HepG2 (cell line): ENCODE data around the gene OR2F1. TPM values are rescaled to one million over a fixed set of nuclear protein-coding genes. Genes with fewer than 3 reads are reported as not detected.

Experiments
- ARNT ChIP-seq: fragments of 450-650 bp; IDR thresholded peaks from 2 replicates; pipeline ENCODE4 v1.6.1; 2017
- ARNT2 ChIP-seq: sonication (generic); formaldehyde crosslinking; IDR thresholded peaks from 2 replicates; pipeline ENCODE4 v1.8.0; 2022; ENCODE audit warnings: mild to moderate bottlenecking, low read depth, missing genetic modification reagents, moderate library complexity
- ISX ChIP-seq: sonication (generic); formaldehyde crosslinking; conservative IDR thresholded peaks from 2 replicates; pipeline ENCODE4 v1.5.0; 2020; ENCODE audit warnings: missing genetic modification reagents
- KAT8 ChIP-seq: IDR thresholded peaks from 2 replicates; pipeline ENCODE4 v1.6.1; 2016; ENCODE audit warnings: missing genetic modification reagents, missing compliant biosample characterization
- KDM2A ChIP-seq: sonication (generic); formaldehyde crosslinking; IDR thresholded peaks from 2 replicates; pipeline ENCODE4 v1.4.0; 2020; ENCODE audit warnings: low read depth, missing genetic modification reagents, borderline replicate concordance
- KLF13 ChIP-seq: sonication (generic); formaldehyde crosslinking; IDR thresholded peaks from 2 replicates; pipeline ENCODE4 v1.4.0; 2020; ENCODE audit warnings: mild to moderate bottlenecking, missing genetic modification reagents
- MEIS2 ChIP-seq: sonication (generic); formaldehyde crosslinking; IDR thresholded peaks from 2 replicates; pipeline ENCODE4 v1.9.0; 2021; ENCODE audit warnings: mild to moderate bottlenecking, missing genetic modification reagents
- NR2F2 ChIP-seq: IDR thresholded peaks from 2 replicates; pipeline ENCODE4 v1.6.1; 2012; ENCODE audit warnings: low read depth, inconsistent platforms, borderline replicate concordance
- RBFOX2 ChIP-seq: fragments of 200-400 bp; formaldehyde crosslinking; IDR thresholded peaks from 2 replicates; pipeline ENCODE4 v1.6.1; 2017; ENCODE audit warnings: low read depth, mild to moderate bottlenecking, low read length
- RBM39 ChIP-seq: fragments of 200-400 bp; formaldehyde crosslinking; IDR thresholded peaks from one replicate; pipeline ENCODE4 v1.6.1; 2018; ENCODE audit warnings: antibody characterized with exemption, mild to moderate bottlenecking, low read depth, low read length; ENCODE audit not compliant: poor library complexity, severe bottlenecking
- RCOR2 ChIP-seq: IDR thresholded peaks from 2 replicates; pipeline ENCODE4 v1.6.1; 2016; ENCODE audit warnings: missing biosample characterization, missing genetic modification reagents
- SCMH1 ChIP-seq: sonication (generic); formaldehyde crosslinking; IDR thresholded peaks from 2 replicates; pipeline ENCODE4 v1.9.0; 2021; ENCODE audit warnings: missing genetic modification reagents, mild to moderate bottlenecking, borderline replicate concordance
- TBL1XR1 ChIP-seq: fragments of 150-350 bp; IDR thresholded peaks from 2 replicates; pipeline ENCODE4 v1.6.1; 2014; ENCODE audit warnings: borderline replicate concordance, low read length; ENCODE audit not compliant: partially characterized antibody
- U2AF1 ChIP-seq: fragments of 200-400 bp; formaldehyde crosslinking; optimal IDR thresholded peaks from 2 replicates; pipeline ENCODE3; 2017; ENCODE audit warnings: mild to moderate bottlenecking, low read depth, low read length
- WIZ ChIP-seq: sonication (generic); formaldehyde crosslinking; IDR thresholded peaks from 2 replicates; pipeline ENCODE4 v1.5.1; 2020; ENCODE audit warnings: mild to moderate bottlenecking, missing genetic modification reagents
- XBP1 ChIP-seq: sonication (generic); formaldehyde crosslinking; IDR thresholded peaks from 2 replicates; pipeline ENCODE4 v1.5.0; 2020; ENCODE audit warnings: missing genetic modification reagents
- ZNF121 ChIP-seq: sonication (generic); formaldehyde crosslinking; IDR thresholded peaks from 2 replicates; pipeline ENCODE4 v1.5.0; 2020; ENCODE audit warnings: mild to moderate bottlenecking, missing genetic modification reagents
- ZNF251 ChIP-seq: sonication (generic); formaldehyde crosslinking; IDR thresholded peaks from 2 replicates; pipeline ENCODE4 v1.9.0; 2021; ENCODE audit warnings: mild to moderate bottlenecking, missing genetic modification reagents
- ZNF430 ChIP-seq: sonication (generic); formaldehyde crosslinking; IDR thresholded peaks from 2 replicates; pipeline ENCODE4 v1.9.0; 2021; ENCODE audit warnings: mild to moderate bottlenecking, missing genetic modification reagents
- ZNF577 ChIP-seq: sonication (generic); formaldehyde crosslinking; IDR thresholded peaks from 2 replicates; pipeline ENCODE4 v1.4.0; 2020; ENCODE audit warnings: mild to moderate bottlenecking, low read depth, missing genetic modification reagents, borderline replicate concordance
- ZNF614 ChIP-seq: IDR thresholded peaks from 2 replicates; pipeline ENCODE4 v1.6.1; 2018; ENCODE audit warnings: missing biosample characterization, missing genetic modification reagents, inconsistent platforms, borderline replicate concordance
- ZNF776 ChIP-seq: sonication (generic); formaldehyde crosslinking; IDR thresholded peaks from 2 replicates; pipeline ENCODE4 v1.4.0; 2020; ENCODE audit warnings: mild to moderate bottlenecking, missing genetic modification reagents
- ZNF839 ChIP-seq: sonication (generic); formaldehyde crosslinking; IDR thresholded peaks from 2 replicates; pipeline ENCODE4 v1.4.0; 2020; ENCODE audit warnings: missing genetic modification reagents, mild to moderate bottlenecking, borderline replicate concordance
- polyA plus RNA-seq, 8 experiments: library from polyadenylated mRNA; depleted of rRNA in 3 of 8; stranded (reverse) in 7 of 8; unstranded in 1 of 8; fragments of >200 nt; fragmentation: Illumina TruSeq in 4 of 8; extraction: Trizol in 4 of 8; gene quantifications; 2 replicates each; pipeline versions ENCODE4 v1.2.1 to v1.2.3, GENCODE V29; 2011 to 2016; ENCODE audit warnings: low read depth in 4 of 8, missing spikeins in 1 of 8, mixed read lengths in 1 of 8; ENCODE audit not compliant: insufficient read depth in 1 of 8
- total RNA-seq, 5 experiments: library from RNA; depleted of rRNA; stranded (reverse); fragments of >200 nt; fragmentation: Illumina TruSeq; extraction: Trizol; gene quantifications; 2 replicates each; pipeline ENCODE4 v1.2.3, GENCODE V29; 2016; ENCODE audit warnings: low read depth in 1 of 5
- TF ChIP-seq, protein P1 (sequence below): sonication (generic); formaldehyde crosslinking; IDR thresholded peaks from 2 replicates; pipeline ENCODE4 v1.8.0; 2022; ENCODE audit warnings: missing genetic modification reagents, mild to moderate bottlenecking, moderate library complexity, borderline replicate concordance
- TF ChIP-seq, protein P2 (sequence below): IDR thresholded peaks from 2 replicates; pipeline ENCODE4 v1.6.1; 2016; ENCODE audit warnings: mild to moderate bottlenecking
- TF ChIP-seq, protein P3 (sequence below): conservative IDR thresholded peaks from 2 replicates; pipeline ENCODE4 v1.6.1; 2018; ENCODE audit warnings: missing genetic modification reagents

Gene OR2F1
- total and polyA plus RNA-seq, 2 of the 13 experiments (the other 11 are each of a cell fraction or from before 2014, with no cell fraction given), result 0.36 to 1.5 TPM

DNA sequence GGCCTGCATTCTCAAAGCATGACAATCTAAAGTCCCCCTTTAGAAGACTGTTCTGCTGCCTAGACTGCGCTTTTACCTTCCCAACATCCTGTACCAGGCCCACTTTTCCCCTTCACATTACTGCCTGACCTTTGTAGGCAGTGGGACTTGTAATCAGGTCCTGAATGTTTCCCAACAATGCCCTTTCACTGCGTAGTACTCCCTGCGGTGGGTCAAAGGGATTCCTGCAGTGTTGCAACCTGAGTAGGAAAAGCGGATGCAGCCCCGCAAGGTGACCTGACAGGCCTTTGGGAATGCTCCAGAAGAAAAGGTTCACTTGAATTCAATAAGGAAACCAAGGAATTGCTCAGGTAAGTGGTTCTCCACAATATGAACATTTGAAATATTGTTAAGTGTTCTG, 47.7 kb upstream of the OR2F1 start (continued):
- TF ChIP-seq, protein P1, sequence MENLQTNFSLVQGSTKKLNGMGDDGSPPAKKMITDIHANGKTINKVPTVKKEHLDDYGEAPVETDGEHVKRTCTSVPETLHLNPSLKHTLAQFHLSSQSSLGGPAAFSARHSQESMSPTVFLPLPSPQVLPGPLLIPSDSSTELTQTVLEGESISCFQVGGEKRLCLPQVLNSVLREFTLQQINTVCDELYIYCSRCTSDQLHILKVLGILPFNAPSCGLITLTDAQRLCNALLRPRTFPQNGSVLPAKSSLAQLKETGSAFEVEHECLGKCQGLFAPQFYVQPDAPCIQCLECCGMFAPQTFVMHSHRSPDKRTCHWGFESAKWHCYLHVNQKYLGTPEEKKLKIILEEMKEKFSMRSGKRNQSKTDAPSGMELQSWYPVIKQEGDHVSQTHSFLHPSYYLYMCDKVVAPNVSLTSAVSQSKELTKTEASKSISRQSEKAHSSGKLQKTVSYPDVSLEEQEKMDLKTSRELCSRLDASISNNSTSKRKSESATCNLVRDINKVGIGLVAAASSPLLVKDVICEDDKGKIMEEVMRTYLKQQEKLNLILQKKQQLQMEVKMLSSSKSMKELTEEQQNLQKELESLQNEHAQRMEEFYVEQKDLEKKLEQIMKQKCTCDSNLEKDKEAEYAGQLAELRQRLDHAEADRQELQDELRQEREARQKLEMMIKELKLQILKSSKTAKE (CRISPR knock-in tag), result peak; percentile 68
- peak; percentile 92 for TF ChIP-seq NR2F2
- 0 out of 2 replicates have a peak, but pooled peaks have one; percentile 49 for TF ChIP-seq ZNF430 (CRISPR knock-in tag)
- TF ChIP-seq WIZ (CRISPR knock-in tag), result no peak
- TF ChIP-seq, protein P2, sequence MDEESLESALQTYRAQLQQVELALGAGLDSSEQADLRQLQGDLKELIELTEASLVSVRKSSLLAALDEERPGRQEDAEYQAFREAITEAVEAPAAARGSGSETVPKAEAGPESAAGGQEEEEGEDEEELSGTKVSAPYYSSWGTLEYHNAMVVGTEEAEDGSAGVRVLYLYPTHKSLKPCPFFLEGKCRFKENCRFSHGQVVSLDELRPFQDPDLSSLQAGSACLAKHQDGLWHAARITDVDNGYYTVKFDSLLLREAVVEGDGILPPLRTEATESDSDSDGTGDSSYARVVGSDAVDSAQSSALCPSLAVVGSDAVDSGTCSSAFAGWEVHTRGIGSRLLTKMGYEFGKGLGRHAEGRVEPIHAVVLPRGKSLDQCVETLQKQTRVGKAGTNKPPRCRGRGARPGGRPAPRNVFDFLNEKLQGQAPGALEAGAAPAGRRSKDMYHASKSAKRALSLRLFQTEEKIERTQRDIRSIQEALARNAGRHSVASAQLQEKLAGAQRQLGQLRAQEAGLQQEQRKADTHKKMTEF (CRISPR knock-in tag), result peak; percentile 85
- no peak for TF ChIP-seq ZNF776 (CRISPR knock-in tag)
- TF ChIP-seq KAT8, result peak; percentile 76; the same call in 1 of the 2 replicates
- no peak for TF ChIP-seq XBP1 (CRISPR knock-in tag)
- peak; percentile 81 for TF ChIP-seq TBL1XR1
- TF ChIP-seq ZNF614 (CRISPR knock-in tag), result peak; percentile 84; the same call in 1 of the 2 replicates
- no peak for TF ChIP-seq SCMH1 (CRISPR knock-in tag)
- no peak for TF ChIP-seq U2AF1
- no peak for TF ChIP-seq ZNF839 (CRISPR knock-in tag)
- TF ChIP-seq RCOR2 (CRISPR knock-in tag), result peak; percentile 85
- TF ChIP-seq RBM39, result no peak
- TF ChIP-seq ZNF577 (CRISPR knock-in tag), result no peak
- peak; percentile 74 for TF ChIP-seq MEIS2
- no peak for TF ChIP-seq ARNT
- TF ChIP-seq ZNF121 (CRISPR knock-in tag), result peak; percentile 51; the same call in 1 of the 2 replicates
- TF ChIP-seq KDM2A (CRISPR knock-in tag), result peak; percentile 68
- TF ChIP-seq, protein P3, sequence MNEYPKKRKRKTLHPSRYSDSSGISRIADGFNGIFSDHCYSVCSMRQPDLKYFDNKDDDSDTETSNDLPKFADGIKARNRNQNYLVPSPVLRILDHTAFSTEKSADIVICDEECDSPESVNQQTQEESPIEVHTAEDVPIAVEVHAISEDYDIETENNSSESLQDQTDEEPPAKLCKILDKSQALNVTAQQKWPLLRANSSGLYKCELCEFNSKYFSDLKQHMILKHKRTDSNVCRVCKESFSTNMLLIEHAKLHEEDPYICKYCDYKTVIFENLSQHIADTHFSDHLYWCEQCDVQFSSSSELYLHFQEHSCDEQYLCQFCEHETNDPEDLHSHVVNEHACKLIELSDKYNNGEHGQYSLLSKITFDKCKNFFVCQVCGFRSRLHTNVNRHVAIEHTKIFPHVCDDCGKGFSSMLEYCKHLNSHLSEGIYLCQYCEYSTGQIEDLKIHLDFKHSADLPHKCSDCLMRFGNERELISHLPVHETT (CRISPR knock-in tag), result no peak
- TF ChIP-seq RBFOX2, result no peak
- TF ChIP-seq ZNF251 (CRISPR knock-in tag), result no peak
- no peak for TF ChIP-seq ARNT2
- no peak for TF ChIP-seq KLF13 (CRISPR knock-in tag)
- TF ChIP-seq ISX (CRISPR knock-in tag), result no peak
